ENCODE measurements around the gene ADGRV1.

DNA sequence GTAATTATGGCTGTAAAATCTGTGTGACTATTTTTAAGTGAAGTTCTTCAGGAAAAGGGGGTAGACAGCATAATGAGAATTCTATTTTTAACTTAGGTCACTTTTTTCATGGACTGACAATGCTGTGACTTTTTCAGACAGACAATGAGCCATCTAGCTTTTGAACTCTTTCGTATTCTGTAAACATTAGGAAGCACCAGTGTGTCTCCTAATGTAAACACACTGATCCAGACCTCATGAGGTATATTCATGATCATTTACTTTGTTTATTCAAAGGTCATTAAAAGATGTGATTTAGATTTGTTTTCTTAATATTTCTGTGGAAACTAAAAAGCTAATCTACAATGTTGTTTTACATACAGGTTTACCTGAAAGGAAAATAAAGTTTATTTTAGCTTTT, 352.6 kb downstream of the ADGRV1 start:
- TF ChIP-seq POLR2A (IDR thresholded peaks at IDR 0.05; ENCODE audit: low read depth, low read length) (no peak), POLR2AphosphoS5 (IDR thresholded peaks at IDR 0.05; ENCODE audit: low read depth, low read length) (no peak), TAF1 (IDR thresholded peaks at IDR 0.05; ENCODE audit: borderline replicate concordance, low read depth, low read length) (no peak)
